Activated T-cell treated with anti-CD3 and anti-CD28 coated beads, Interleukin-2, amount 50 U/mL, for 24 hours (primary cell): ENCODE results near the gene CPN2.

Experiments used
- DNase-seq: peaks from one replicate; pipeline ENCODE4 v3.0.0-alpha.2; 2020
- H3K27ac Mint-ChIP-seq: 2 replicates; pipeline ENCODE4 v1.8.0; 2020; ENCODE audit warnings: mild to moderate bottlenecking, mixed read lengths
- H3K27me3 Mint-ChIP-seq: 2 replicates; pipeline ENCODE4 v1.8.0; 2020; ENCODE audit warnings: mixed read lengths
- H3K36me3 Mint-ChIP-seq: 2 replicates; pipeline ENCODE4 v1.8.0; 2020; ENCODE audit warnings: low read depth, mixed read lengths
- H3K4me1 Mint-ChIP-seq: 2 replicates; pipeline ENCODE4 v1.8.0; 2020; ENCODE audit warnings: low read depth, mixed read lengths
- H3K4me3 Mint-ChIP-seq: 2 replicates; pipeline ENCODE4 v1.8.0; 2020; ENCODE audit warnings: mild to moderate bottlenecking, moderate library complexity, mixed read lengths
- H3K9me3 Mint-ChIP-seq: 2 replicates; pipeline ENCODE4 v1.8.0; 2020; ENCODE audit warnings: mixed read lengths

CPN2 gene

GRCh38 chr3:194386066-194386465 is 34.9 kb upstream of the CPN2 start:
- H3K4me1 Mint-ChIP-seq: no peaks in the 10 kb centered on the region
- DNase-seq: peak; percentile 8
- H3K27ac Mint-ChIP-seq: no peak overlapping the region
- H3K9me3 Mint-ChIP-seq: peaks cover 10% of the 10 kb centered on the region
- no peaks in the 10 kb centered on the region for H3K27me3 Mint-ChIP-seq
- no peaks in the 10 kb centered on the region for H3K36me3 Mint-ChIP-seq
- no peak overlapping the region for H3K4me3 Mint-ChIP-seq

DNA sequence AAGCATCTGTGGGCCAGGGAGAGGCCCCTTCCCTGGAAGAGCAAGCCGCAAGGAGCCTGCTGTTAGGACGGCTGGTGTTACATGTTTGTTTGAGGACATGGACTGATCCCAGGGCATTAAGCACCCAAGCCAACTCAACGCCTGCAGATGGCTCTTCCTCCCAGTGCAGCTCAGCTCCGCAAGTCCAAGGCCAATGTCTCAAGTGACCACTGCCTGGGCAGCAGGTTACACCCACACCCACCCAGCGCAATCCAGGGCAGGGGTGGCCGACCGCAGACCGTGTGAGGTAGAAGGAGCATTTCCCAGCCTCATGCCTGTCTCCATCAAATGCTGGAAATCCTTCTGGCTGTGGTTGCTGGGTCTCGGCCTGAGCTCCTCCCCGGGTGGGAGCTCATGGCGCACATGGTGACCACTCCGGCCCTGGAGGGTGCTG is 33.5 kb upstream of the CPN2 start:
- Mint-ChIP-seq H3K4me1 (no peaks in the 10 kb centered on the region), H3K9me3 (no peaks in the 10 kb centered on the region), H3K36me3 (no peaks in the 10 kb centered on the region), H3K27ac (no peak overlapping the region), H3K4me3 (no peak overlapping the region), H3K27me3 (peaks cover 4% of the 10 kb centered on the region)
- DNase-seq: peak; percentile 6

DNA sequence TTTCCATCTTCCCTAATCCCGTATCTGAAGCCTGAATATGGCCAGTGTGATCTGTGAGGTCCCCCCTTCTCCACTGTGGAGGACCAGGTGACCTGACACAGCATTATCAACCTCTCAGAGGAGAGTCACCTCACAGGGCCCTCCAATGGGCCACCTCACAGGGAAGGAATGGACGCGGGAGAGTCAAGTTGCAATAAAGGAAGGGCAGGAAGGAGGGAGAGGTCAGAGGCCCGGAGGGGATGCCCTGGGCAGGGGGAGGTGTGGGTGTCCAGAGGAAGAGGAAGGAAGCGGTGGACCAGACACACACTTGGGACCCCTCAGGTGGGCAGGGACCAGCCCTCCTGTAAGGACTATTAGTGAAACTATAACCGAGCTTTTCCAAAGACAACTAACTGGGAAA is 33.0 kb upstream of the CPN2 start:
- H3K27me3 Mint-ChIP-seq: peaks cover 4% of the 10 kb centered on the region
- H3K36me3 Mint-ChIP-seq: no peaks in the 10 kb centered on the region
- H3K4me3 Mint-ChIP-seq: no peak overlapping the region
- H3K4me1 Mint-ChIP-seq: no peaks in the 10 kb centered on the region
- peak; percentile 19 for DNase-seq
- H3K9me3 Mint-ChIP-seq: no peaks in the 10 kb centered on the region
- H3K27ac Mint-ChIP-seq: no peak overlapping the region

DNA sequence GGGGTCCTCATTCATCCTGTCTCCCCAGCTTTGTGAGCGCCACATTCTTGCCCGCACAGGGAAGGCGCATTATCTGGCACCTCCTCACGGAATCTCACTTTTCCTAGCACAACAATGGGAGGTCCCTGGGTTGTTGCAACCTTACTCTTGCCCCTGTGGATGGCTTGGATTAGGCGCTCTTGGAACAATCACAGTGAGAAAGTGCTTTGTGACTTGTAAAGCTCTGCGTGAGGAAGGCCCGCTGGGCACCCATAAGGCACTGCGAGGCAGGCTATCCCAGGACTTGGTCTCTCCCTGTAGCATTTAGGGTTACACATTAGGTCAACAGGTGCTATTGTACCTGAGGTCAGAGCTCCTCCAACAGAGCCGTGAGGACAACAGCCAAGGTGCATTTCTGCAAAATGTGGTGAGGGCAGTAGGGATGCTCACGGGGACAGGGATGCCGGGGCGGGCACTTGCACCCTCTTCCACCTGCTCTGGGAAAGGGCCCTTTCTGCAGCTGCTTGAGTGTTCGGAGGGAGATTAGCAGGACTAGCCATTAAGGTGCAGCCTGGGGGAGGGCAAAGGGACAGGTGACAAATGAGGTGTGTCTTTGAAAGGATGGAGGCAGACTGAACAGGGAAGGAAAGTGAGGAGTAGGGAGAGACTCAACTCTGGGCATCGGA is 32.3 kb upstream of the CPN2 start:
- no peak overlapping the region for H3K4me3 Mint-ChIP-seq
- H3K4me1 Mint-ChIP-seq: no peaks in the 10 kb centered on the region
- no peak for DNase-seq
- H3K36me3 Mint-ChIP-seq: no peaks in the 10 kb centered on the region
- peaks cover 8% of the 10 kb centered on the region for H3K27me3 Mint-ChIP-seq
- H3K9me3 Mint-ChIP-seq: no peaks in the 10 kb centered on the region
- no peak overlapping the region for H3K27ac Mint-ChIP-seq

DNA sequence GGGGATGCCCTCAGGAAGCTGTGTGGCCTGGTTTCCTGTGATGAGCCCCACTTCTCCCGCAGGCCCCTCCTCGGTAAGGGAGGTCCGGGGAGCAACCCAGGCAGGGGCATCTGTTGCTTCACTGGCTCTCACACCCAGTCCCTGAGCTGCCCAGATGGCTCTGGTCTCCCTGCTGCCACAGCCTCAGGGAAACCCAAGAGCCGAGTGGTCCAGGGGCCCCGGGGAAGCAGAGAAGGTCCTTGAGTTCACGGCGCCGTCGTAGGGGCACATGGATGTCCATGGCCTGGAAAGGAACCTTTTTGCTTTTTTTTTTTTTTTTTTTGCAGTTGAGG is 31.7 kb upstream of the CPN2 start:
- Mint-ChIP-seq H3K4me3 (no peak overlapping the region), H3K36me3 (no peaks in the 10 kb centered on the region), H3K27me3 (peaks cover 10% of the 10 kb centered on the region), H3K9me3 (no peaks in the 10 kb centered on the region), H3K27ac (no peak overlapping the region), H3K4me1 (no peaks in the 10 kb centered on the region)
- peak; percentile 2 for DNase-seq

DNA sequence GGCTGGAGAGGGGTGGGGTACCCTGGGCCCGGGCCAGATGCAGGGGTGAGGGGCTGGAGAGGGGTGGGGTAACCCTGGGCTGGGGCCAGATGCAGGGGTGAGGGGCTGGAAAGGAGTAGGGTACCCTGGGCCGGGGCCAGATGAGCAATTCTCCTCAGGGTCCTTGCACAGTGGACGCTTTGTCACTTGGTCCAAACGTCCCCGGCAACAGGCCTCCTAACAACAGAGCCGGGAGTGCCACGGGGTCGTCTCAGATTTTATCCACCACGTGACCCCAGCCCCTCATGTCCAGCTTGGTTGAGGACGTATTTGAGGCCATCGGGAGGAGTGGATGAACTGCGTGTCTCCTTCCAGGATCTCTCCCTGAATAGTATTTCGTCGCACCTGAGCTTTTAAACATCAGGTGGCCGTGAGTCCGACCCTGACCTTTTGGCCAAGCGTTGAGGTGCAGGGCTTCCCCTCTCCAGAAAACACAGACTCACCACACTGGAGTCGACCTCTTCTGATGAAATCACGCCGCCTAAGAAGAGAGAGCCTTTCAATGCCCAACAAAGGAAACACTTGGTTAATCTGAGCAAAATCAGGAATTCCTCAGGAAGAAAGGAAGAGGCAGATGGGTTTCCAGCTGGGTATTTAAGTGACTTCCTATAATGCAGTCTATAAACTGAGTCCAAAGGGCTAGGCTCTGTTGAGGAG is 31.2 kb upstream of the CPN2 start:
- peak; percentile 8 for DNase-seq
- H3K9me3 Mint-ChIP-seq: no peaks in the 10 kb centered on the region
- H3K4me3 Mint-ChIP-seq: no peak overlapping the region
- H3K27ac Mint-ChIP-seq: no peak overlapping the region
- peaks cover 10% of the 10 kb centered on the region for H3K27me3 Mint-ChIP-seq
- no peaks in the 10 kb centered on the region for H3K36me3 Mint-ChIP-seq
- H3K4me1 Mint-ChIP-seq: no peaks in the 10 kb centered on the region

DNA sequence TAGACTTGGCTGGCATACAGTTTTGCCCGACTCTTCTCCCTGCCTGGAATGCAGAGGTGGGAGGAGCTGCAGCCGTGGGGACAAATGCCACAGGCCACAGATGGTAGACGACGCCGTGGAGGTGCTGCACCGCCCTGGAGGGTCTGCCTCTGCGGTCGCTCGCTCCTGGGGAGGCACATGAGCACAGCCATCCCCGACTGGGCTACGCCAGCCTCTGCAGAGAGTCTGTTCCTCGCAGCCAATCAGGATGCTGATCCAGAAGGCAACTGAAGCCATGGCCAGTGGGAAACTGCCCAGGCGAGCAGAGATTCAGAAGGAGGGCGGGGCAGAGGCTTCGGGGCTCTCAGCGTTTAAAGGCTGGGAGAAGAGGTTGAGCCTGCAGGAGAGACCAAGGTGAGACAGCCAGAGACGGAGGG is 30.3 kb upstream of the CPN2 start:
- Mint-ChIP-seq H3K4me1 (no peaks in the 10 kb centered on the region), H3K9me3 (no peaks in the 10 kb centered on the region), H3K27ac (no peak overlapping the region), H3K36me3 (no peaks in the 10 kb centered on the region), H3K4me3 (no peak overlapping the region), H3K27me3 (peaks cover 11% of the 10 kb centered on the region)
- peak; percentile 16 for DNase-seq

DNA sequence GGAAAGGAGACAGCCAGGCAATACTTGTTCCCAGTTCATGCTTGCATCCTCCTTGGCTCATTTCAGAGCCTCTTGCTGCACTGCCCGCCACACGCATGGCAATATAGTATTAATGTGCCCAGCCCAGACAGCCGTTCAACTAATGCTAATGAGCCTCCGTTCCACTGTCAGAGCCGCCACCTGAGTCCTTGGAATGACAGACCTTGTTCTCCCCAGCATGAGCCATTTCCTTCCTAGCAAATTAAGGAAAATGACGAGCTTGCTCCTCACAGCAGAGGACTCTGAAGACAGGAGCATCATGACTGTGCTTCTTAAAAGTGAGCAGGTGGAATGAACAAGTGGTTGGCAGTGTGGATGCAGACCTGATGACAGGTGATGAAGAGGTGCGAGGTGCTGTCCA is 29.2 kb upstream of the CPN2 start:
- Mint-ChIP-seq H3K9me3 (no peaks in the 10 kb centered on the region), H3K27me3 (peaks cover 16% of the 10 kb centered on the region), H3K27ac (no peak overlapping the region)

DNA sequence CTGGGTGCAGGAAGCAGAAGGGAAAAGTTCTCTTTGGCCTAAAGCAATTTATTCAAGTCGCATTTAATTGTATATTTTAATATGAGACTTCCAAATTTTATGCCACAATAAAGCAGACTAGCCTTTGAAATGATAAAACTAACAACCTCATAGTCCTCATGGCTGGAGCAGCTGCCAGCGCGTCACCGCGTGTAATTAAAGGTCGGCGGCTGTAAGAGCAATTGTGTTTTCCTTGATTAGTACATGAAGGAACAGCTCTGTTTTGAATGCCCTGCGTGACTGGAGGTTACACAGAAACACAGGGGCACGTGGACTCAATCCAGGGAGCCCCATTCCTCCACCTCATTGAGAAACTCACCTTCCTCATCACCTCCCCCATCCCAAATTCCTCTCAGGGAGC is 28.5 kb upstream of the CPN2 start:
- no peaks in the 10 kb centered on the region for H3K4me1 Mint-ChIP-seq
- H3K27me3 Mint-ChIP-seq: peaks cover 21% of the 10 kb centered on the region
- H3K4me3 Mint-ChIP-seq: no peak overlapping the region
- H3K9me3 Mint-ChIP-seq: no peaks in the 10 kb centered on the region
- H3K36me3 Mint-ChIP-seq: no peaks in the 10 kb centered on the region
- DNase-seq: no peak
- H3K27ac Mint-ChIP-seq: no peak overlapping the region

More for the DNA sequence above, 29.2 kb upstream of the CPN2 start:
- Mint-ChIP-seq H3K36me3 (no peaks in the 10 kb centered on the region), H3K4me1 (no peaks in the 10 kb centered on the region), H3K4me3 (no peak overlapping the region)
- peak; percentile 14 for DNase-seq

DNA sequence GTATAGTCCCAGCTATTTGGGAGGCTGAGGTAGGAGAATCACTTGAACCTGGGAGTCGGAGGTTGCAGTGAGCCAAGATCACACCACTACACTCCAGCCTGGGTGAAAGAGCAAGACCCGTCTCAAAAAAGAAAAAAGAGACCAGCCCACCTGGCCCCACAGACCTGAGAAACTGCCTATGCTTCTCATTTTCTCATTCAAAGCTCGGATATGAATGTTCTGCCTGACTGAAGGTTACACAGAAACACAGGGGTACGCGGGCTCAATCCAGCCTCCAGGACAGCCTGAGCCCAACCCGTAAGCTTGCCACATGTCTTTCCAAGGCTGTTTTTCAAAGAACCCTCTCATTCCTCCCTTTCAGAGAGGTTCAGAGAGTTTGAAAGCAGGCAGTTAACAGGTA is 28.1 kb upstream of the CPN2 start:
- Mint-ChIP-seq H3K4me3 (no peak overlapping the region), H3K27me3 (peaks cover 21% of the 10 kb centered on the region), H3K27ac (no peak overlapping the region), H3K9me3 (no peaks in the 10 kb centered on the region), H3K36me3 (no peaks in the 10 kb centered on the region), H3K4me1 (no peaks in the 10 kb centered on the region)
- no peak for DNase-seq

- no peaks in the 10 kb centered on the region for H3K36me3 Mint-ChIP-seq
- H3K4me3 Mint-ChIP-seq: no peak overlapping the region
- DNase-seq: no peak
- no peaks in the 10 kb centered on the region for H3K9me3 Mint-ChIP-seq
- peaks cover 21% of the 10 kb centered on the region for H3K27me3 Mint-ChIP-seq
- H3K4me1 Mint-ChIP-seq: no peaks in the 10 kb centered on the region
- no peak overlapping the region for H3K27ac Mint-ChIP-seq
Observed at GRCh38 chr3:194377708-194378107, 26.6 kb upstream of the CPN2 start.

DNA sequence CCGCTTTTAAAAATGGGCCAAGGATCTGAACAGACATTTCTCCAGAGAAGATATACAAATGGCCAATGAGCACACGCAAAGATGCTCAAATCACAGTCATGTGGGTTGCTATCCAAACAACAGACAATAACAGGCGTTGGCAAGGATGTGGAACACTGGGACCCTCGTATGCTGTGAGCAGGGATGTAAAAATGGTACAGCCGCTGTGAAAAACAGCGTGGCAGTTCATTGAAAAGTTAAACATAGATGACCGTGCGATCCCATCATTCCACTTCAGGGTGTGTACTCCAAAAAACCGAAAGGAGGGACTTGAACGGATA is 25.1 kb upstream of the CPN2 start:
- no peak for DNase-seq

DNA sequence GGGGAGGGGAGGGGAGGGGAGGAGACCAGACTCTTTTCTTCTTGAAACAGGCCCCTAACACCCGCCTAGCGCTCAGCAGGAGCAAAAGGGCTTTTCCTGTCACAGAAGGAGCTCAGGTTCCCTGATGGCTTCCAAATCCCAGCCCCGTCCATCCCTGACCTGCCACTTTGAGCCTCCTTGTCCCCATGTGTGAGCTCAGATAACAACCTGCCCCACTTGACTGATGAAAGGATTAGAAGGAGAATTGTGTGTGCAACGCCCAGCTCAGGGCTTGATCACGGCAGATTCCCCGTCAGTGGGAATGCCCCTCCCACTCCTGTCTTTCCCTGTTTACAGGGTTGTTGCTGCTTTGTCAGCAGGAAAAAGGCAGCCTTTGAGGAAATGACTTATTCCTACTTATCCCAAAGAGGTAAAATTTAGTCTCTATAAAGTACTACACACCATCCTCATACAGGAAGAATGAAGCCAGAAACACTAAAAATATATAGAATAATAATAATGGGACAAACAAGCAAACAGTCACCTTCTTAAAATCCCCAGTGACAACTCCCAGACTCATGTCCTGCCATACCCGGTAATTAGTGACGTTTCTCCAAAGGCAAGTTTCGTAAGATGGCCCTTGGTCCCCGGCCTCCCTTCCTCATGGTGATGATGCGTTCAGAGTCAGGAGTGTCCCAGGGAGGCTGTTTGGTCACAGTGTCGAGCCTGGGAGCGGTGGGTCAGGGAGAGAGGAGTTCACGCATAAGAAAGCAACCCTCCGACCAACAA is 24.5 kb upstream of the CPN2 start:
- Mint-ChIP-seq H3K4me1 (no peaks in the 10 kb centered on the region), H3K9me3 (no peaks in the 10 kb centered on the region), H3K36me3 (no peaks in the 10 kb centered on the region), H3K4me3 (no peak overlapping the region), H3K27ac (no peak overlapping the region), H3K27me3 (peaks cover 32% of the 10 kb centered on the region)
- DNase-seq: no peak

More for the DNA sequence above, 25.1 kb upstream of the CPN2 start:
- Mint-ChIP-seq H3K9me3 (no peaks in the 10 kb centered on the region), H3K27ac (no peak overlapping the region), H3K36me3 (no peaks in the 10 kb centered on the region), H3K4me3 (no peak overlapping the region), H3K27me3 (peaks cover 30% of the 10 kb centered on the region), H3K4me1 (no peaks in the 10 kb centered on the region)

- Mint-ChIP-seq H3K9me3 (no peaks in the 10 kb centered on the region), H3K27me3 (peaks cover 33% of the 10 kb centered on the region)
- no peak for DNase-seq
Observed at GRCh38 chr3:194374935-194375334, 23.8 kb upstream of the CPN2 start.

GRCh38 chr3:194373899-194374298 is 22.8 kb upstream of the CPN2 start:
- Mint-ChIP-seq H3K27ac (no peak overlapping the region), H3K9me3 (no peaks in the 10 kb centered on the region), H3K36me3 (no peaks in the 10 kb centered on the region), H3K4me1 (no peaks in the 10 kb centered on the region), H3K27me3 (peaks cover 43% of the 10 kb centered on the region), H3K4me3 (no peak overlapping the region)
- DNase-seq: no peak

More at GRCh38 chr3:194374935-194375334, 23.8 kb upstream of the CPN2 start:
- H3K4me3 Mint-ChIP-seq: no peak overlapping the region
- H3K27ac Mint-ChIP-seq: no peak overlapping the region
- no peaks in the 10 kb centered on the region for H3K36me3 Mint-ChIP-seq
- no peaks in the 10 kb centered on the region for H3K4me1 Mint-ChIP-seq
